ENCODE measurements around the gene FH.

- peak; percentile 45; the same call in 1 of the 2 replicates for TF ChIP-seq CTCF (conservative IDR thresholded peaks at IDR 0.05; ENCODE audit: low read depth, low read length)
- TF ChIP-seq EZH2 (IDR thresholded peaks at IDR 0.05; ENCODE audit: borderline replicate concordance, low read depth, low read length, poor library complexity, severe bottlenecking) = no peak
Measured at GRCh38 chr1:241485554-241485992, 34.0 kb downstream of the FH start.

Data from A673 (cell line).